GM21447 (cell line): ENCODE data around the gene NAV2.

Experiments
- ATAC-seq: cut with Tn5 transposase; IDR thresholded peaks from one replicate; pipeline ENCODE4 v1.9.1; 2021; ENCODE audit not compliant: unreplicated experiment

NAV2 gene, protein sequence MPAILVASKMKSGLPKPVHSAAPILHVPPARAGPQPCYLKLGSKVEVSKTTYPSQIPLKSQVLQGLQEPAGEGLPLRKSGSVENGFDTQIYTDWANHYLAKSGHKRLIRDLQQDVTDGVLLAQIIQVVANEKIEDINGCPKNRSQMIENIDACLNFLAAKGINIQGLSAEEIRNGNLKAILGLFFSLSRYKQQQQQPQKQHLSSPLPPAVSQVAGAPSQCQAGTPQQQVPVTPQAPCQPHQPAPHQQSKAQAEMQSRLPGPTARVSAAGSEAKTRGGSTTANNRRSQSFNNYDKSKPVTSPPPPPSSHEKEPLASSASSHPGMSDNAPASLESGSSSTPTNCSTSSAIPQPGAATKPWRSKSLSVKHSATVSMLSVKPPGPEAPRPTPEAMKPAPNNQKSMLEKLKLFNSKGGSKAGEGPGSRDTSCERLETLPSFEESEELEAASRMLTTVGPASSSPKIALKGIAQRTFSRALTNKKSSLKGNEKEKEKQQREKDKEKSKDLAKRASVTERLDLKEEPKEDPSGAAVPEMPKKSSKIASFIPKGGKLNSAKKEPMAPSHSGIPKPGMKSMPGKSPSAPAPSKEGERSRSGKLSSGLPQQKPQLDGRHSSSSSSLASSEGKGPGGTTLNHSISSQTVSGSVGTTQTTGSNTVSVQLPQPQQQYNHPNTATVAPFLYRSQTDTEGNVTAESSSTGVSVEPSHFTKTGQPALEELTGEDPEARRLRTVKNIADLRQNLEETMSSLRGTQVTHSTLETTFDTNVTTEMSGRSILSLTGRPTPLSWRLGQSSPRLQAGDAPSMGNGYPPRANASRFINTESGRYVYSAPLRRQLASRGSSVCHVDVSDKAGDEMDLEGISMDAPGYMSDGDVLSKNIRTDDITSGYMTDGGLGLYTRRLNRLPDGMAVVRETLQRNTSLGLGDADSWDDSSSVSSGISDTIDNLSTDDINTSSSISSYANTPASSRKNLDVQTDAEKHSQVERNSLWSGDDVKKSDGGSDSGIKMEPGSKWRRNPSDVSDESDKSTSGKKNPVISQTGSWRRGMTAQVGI (N-terminal part only)

DNA sequence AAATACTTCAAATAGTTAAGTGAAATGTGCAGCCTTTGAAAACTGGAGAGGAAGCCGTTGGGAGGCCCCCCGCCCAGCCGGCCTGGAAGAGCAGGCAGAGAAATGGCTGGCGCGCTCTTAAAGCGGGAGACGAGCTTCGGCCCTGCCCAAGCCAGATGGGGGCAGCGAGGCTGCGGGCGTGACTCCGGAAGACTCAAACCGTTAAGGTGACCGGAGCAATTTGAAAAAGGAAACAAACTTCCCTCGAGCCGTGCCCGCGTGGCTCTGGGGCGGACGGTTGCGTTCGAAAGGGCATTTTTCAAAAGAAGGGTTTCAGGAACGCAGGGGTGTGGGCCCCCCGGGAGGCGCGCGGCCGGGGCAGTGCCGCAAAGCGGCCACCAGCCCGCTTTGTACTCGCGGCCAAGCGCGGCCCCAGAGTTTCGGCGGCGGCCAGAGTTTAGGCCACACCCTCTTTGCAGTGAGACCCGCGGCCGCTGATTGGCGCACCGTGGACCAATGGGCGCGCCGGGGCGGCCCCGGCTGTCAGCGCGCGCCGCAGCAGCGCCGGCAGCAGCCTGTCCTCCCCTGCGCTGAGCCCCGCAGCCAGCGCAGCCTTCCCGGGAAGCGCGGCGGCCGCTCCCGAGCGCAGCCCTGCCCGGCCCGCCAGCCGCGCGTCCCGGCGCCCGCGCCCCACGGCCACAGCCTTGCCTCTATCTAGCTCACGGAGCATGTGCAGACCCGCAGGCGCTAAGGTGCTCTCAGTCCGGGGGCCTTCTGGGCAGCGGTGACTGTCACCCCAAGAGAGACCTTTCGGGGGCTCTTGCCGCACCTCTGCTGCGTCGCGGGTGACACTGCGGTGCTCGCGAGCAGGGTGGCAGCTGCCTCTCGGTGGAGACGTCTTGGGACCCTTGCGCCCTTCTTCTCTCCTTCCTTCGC lies at the start of gene NAV2:
Gene NAV2 (plus strand): TSS at position 557 of the 915 bp plus-strand sequence. CDS start 859 bp downstream, outside the sequence.
- ATAC-seq: peak; percentile 98

DNA sequence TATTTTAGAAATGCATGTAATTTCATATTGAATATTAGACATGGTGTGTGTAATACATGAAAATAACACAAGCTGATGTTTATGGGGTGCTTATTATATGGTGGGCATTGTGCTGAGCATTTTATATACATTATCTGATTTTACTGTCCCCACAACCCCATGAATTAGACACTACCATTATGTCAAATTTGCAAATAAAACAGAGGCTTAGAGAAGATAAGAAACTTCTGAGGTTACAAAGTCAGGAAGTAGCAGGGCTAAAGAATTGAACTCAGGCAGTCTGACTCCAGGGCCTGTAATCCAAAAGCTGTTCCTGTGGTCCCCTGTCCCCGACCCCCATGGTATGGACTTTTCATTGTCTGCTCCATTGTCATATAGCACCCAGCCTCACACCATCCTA lies 49.4 kb upstream of the NAV2 start:
- no peak for ATAC-seq

DNA sequence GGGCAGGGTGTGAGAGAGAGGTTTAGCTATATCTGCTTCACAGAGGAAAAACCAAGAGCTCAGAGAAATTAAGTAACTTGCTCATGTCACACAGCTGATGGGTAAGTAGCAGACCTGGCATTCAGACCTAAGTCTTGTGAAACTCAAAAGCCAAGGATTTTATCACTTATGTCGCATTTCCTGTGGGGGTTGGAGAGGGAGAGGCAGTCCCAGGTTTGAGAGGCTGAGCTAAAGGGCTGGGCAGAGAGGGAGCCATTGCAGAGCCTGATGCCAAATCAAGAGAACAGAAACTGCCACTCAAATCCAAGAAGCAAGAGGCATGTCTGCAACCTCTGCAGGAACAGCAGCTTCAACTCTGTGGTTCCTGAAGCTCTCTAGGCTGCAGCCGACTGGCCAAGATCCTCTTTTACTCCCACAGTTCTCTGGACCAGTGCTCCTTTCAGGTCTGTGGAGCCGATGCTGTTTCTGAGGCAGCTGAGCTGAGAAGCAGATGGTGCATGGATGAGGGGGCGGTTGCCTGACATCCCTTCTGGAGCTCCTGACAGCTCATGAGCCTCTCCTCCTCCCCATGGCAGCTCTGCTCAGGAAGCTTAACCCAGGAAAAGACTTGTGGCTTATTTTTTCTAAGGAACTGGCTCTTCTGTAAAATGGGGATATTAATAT lies 47.6 kb upstream of the NAV2 start:
- ATAC-seq: no peak

DNA sequence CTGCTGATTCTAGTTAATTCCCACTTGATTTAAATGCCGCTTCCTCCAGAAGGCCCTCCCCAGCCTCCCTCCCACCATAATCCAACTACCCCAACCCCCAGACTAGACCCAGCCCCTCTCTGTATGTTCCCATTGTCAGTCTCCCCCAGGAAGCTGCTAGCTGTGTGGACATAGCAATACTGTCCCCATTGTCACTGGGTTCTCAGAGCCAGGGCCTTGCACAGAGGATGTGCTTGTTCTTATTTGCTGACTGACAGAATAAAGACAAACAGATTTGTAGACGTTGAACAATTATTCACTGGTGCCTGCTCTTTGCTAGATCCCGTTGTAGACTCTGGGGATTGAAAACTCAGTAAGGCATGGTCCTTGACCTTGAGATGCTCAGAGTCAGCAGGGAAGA lies 45.7 kb upstream of the NAV2 start:
- no peak for ATAC-seq

DNA sequence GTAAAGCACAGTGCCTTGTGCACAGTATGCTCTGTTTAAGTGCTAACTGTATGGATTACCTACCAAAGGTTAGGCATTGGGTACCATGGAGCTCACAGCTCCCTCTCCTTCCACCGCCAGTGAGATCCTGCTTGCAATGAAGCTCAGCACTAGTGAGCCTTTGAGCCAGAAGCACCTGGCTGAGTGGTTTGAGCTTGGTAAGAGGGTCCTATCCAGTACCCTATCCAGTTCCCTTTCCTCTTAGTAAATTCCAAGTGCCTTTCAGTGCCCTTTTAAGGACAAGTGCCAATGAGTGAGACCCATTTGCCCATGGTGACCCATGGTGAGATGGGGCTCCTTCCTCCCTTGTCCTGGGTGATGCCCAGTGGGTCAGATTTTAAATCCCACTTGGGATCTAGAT lies 43.1 kb upstream of the NAV2 start:
- ATAC-seq: no peak

DNA sequence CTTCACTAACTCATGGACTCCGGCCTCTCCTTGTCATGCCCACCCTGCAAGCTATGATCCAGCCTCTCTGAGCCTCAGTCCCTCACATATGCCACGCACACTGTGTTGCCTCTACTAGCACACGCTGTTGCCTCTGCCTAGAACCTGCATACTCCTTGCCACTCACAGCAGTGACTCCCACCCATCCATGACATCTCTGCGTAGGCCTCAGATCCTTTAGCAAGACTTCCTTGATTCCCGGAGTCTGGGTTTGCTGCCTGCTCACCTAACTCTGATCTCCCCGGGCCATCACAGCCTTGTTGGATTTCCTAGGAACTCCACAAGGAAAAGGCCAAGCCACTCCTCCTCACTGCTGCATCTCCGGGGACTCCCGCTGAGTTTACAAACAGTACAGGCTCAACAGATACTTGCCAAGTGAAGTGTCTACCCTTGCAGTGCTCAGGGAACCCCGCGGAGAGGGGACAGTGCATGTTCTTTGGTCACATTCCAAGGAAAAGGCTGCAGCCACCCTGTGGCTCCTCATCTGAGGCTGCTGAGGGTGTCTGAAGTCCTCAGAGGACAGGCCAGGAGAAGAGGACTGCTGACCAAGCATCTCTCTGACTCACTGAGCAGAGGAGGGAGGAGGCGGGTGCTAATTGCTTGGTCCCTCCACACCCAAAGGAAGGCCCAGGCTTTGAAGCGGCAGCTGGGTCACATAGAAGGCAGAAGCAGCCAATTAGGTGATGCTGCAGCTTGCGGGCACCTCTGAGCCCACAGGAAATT lies 42.4 kb upstream of the NAV2 start:
- ATAC-seq: no peak

DNA sequence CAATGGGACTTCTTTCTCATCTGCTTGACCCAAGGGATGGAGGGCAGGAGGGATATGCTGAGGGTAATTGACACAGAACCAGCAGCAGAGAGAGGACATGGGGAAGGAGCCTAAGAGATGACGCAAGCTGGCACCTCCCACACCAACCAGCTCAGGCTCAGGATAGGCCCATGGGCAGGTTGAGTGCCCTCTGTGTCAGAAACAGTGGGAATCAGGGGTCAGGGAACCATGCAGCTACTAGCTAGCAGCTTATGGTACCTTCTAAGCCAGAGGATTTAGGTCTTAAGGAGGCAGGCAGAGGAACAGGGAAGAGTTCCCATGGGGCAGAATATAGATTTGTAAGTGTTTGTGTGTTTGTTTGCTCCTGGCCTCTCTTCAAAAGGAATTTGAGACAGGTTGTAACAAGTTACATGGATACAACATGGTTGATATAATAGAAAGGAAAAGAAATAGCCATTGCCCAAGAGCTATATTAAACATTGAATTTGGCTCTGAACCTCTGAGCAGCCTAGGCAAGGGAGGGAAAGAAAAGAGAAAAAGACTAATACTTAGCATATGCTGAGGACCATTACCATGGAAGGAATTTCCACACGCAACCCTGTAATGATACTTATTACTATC lies 39.9 kb upstream of the NAV2 start:
- ATAC-seq: no peak

DNA sequence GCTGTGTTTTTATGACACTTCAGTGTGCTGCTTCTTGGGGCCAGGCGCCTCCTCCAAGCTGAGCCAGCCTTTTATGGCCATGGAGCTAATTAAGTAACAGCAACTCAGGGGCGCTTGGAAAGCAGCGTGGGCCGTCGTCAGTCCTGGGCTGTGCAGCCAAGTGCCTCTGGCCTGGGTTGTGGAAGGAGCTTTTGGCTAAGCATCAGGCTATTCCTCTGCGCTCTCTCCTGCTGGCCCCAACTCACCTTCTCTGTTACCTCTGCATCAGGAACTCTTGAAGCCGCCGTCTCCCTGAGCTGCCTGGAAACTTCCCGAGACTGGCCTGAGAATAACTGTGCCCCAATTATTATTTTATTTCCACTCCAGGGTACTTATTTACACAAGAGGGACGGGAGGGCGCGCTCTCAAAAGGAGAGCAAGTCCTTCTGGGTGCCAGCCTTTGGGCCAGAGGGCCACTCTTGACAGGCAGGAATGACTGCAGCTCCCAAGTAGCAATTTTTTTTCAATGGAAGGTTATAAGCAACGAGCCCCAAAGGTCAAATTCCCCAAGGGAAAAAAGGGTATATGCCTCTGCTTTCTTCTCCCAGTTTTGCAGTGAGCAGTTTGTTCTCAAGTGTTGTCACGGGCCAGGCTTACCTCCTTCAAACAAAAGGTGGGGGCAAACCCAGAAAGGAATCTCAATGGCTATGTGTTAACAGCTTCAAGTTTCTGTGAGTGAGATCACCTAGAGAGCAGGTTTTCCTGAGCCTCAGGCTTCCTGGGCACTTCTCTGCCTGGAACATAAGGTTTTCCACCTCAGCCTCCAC lies 38.5 kb upstream of the NAV2 start:
- ATAC-seq: no peak

DNA sequence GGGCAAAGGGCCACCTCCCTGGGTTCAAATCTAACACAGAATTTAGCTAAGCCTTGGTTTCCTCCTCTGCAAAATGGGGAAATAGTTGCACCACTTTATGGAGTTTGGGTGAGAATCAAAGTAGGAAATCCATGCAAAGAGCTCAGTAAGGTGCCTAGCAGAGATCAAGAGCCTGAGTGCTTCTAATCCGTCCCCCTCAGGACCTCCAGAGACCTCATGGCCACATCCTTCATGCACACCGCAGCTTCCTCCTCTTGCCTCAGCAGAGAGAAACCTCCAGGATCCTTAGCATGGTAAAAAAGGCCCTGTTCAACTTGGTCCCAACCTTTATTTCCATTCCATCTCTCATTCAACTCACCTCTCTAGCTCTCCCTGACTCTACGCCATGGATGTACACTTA lies 37.8 kb upstream of the NAV2 start:
- no peak for ATAC-seq

DNA sequence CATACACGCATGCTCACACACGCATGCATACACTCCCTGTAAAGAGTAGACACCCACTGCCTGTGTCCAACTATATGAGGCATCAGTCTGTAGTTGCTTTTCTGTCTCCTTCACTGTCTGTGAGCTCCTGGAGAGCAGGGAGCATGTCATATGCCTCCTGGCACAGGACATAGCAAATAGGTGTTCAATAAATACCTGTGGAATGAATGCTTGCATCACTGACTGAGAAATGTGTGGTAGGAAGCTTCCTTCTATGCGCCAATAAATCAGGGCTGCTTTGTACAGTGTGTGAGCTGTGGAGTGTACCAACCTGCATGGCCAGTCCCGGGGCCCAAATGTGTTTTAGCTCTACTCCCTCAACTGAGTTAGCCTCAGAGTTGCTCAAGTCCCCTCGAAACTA lies 37.2 kb upstream of the NAV2 start:
- no peak for ATAC-seq

DNA sequence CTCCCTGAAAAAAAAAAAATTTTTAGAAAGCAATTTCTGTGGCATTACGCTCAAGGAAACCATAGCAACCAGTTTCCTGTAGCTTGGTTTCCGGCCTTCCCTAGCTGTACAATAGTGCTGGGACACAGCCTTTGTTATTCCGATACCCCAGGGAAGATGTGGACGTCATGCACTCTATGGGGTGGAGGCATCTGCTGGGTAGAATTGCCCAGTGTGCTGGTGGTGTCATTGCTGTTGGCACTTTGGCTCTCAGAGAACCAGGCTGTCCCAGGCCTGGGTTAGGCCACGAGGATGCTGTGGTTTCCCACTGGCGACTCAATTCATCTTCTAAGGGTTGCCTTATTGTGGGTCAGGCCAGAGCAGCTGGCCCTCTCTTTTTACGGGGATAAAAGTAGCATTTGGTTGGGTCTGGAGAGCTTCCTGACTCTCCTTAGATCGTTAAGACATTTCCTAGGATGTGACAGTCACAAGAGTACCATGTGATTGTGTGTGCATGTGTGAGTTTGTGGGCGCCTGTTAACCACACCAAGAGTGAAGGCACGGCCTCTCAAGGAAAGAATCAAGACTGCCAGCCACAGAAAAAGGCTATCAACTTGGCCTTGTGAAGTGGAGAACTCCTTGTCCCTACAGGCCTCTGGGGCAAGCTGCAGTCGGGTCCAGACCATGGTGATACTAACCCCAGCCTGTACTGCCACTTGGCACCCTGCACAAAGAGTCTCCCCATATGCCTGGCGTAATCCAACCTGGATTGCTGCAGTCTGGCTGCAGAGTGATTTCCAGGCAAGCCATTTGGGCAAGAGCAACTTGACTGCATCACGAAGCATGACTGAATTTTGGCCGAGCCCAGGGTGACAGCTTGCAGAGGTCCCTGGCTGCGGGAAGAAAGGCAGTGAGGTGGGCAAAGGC lies 35.9 kb upstream of the NAV2 start:
- no peak for ATAC-seq

DNA sequence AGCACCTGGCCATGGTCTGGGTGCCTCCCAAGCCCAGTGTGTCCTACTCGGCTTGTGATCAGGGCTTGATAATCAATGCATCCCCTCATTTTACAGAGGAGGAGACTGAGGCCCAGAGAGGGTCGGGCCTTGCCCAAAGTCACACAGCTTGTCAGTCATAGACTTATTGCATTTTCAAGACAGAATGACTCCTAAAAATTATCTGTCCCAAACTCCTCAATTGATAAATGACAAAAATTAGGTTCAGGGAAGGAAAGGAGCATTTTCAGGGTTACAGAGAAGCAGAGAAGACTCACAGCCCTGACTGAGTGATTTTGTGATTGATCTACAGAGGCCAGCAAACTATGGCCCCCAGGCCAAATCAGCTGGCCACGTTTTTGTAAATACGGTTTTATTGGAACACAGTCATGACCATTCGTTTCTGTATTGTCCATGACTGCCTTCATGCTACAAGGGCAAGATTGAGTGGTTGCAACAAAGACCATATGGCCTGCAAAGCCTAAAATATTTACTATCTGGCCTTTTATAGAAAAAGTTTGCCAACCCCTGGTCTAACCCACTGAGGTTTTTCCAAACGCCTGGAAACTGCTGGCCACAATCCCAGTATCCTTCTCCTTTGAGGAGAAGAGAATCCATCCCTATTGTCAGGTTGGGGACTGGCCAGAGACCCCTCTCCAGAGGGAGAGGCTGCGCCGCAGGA lies 35.1 kb upstream of the NAV2 start:
- ATAC-seq: no peak

DNA sequence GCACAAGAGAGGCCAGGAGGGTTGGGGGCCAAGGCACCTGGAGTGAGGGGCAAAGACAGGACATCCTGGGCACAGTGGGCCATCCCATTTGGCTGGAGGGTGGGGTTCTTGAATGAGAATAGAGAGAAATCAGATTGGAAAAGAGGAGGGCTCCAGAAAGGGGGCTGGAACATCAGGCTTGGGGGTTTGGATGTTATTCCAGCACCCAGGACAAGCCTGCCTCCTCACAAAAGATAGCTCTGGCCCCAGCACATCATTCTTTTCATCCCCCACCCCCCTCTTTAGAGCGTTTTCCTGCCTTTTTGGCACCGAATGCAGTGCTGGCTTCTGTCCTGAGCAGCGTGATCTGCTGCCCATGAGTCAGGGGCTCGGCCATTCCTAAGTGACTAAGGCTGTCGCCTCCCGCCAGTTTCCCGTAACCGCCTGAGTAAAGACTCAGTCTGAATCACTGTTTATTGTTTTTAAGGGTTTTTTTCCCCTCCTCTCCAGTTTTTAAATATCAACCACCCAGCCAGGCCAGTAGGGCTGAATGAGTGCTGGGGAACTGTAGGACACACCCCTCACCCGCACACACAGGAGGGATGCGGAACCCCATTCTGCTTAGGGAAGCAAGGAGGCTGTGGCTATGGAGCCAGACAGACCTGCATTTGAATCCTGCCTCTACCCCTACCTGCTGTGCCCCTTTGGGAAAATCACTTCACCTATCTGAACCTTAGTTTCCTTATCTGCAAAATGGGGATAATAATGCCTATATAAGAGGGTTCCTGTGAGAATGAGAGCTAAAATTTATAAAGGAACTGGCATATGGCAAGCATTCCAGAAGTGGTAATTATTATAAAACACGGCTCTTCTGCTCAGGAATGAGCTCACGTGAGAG lies 32.4 kb upstream of the NAV2 start:
- no peak for ATAC-seq

DNA sequence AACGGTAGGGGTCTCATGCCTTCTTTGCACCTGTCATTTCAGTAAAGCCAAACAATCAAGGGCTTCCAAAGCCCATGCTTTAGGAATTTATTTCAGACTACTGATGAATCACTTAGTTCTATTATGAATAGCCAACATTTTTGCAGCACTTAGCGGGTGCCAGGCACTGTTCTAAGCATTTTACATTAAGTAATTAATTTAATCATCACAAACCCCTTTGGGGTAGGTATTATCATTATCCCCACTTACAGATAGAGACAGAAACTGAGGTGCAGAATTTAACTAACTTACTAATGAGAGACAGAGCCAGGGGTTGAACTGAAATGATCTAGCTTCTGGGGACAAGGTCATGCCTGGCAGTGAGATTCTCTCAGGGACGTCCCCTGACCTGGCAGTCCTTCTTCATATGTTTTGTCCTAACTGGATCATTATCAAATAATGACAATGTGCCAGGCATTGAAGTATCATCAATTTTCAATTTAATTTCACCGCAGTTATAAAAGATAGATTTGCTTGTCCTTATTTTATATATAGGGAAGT lies 31.7 kb upstream of the NAV2 start:
- no peak for ATAC-seq

DNA sequence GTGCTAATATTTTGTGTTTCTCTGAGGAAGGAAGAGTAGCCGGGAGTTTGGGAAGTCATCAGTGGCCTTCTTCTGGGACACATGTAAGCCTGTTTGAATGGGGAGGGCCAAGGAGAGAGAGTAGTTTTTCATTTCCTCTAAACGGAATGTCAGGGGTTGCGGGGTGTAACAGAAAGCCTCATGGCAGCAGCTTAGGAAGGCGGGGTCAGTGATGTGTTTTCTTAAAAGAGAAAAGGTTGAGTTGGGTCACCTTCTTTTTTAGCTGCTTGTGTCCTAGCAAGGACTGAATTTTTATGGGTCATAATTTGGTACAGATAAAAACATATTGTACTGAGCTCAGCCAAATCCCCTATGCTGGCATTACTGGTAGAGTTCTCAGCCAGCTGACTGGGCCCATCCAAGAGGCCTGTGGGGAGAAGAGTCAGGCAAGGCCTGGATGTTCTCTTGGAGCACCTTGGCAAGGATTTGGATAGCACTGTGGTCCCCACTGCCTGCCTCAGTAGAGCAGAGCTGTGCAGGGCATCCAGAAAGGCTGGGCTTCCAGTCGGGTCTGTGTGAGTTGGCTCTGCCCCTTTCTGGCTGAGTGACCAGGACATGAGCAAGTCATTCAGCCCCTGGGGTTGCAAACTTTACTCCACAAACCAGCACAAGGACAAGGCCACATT lies 29.4 kb upstream of the NAV2 start:
- ATAC-seq: no peak
